ENCODE results near the gene MAP2K5.

The MAP2K5 gene

GRCh38 chr15:67799801-67800205 is 257.3 kb downstream of the MAP2K5 start:
- H3K4me3 ChIP-seq (ENCODE audit: low read depth, low read length): no peak overlapping the region
- TF ChIP-seq, protein P1, sequence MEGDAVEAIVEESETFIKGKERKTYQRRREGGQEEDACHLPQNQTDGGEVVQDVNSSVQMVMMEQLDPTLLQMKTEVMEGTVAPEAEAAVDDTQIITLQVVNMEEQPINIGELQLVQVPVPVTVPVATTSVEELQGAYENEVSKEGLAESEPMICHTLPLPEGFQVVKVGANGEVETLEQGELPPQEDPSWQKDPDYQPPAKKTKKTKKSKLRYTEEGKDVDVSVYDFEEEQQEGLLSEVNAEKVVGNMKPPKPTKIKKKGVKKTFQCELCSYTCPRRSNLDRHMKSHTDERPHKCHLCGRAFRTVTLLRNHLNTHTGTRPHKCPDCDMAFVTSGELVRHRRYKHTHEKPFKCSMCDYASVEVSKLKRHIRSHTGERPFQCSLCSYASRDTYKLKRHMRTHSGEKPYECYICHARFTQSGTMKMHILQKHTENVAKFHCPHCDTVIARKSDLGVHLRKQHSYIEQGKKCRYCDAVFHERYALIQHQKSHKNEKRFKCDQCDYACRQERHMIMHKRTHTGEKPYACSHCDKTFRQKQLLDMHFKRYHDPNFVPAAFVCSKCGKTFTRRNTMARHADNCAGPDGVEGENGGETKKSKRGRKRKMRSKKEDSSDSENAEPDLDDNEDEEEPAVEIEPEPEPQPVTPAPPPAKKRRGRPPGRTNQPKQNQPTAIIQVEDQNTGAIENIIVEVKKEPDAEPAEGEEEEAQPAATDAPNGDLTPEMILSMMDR (IDR thresholded peaks at IDR 0.05; ENCODE audit: borderline replicate concordance, insufficient read depth, low read depth, low read length): no peak

DNA sequence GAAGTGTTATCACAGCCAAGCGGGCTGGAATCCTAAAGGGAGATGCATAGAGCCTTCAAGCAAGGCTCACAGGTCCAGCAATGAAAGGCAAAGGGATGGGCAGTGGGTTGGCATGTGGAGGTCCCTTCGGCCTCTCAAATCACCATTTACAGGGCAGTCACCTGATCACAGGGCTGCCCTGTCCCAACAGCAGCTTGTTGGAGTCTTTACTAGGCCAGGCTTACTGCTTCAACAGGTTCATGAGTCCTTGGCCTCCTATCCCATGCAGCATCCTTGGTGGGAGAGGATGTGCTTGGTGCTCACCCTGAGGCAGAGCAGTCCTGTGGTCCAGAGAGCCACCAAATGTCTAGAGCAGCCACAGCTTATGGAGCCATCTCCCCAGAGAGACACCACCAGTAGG is 258.6 kb downstream of the MAP2K5 start:
- TF ChIP-seq, protein P1 (IDR thresholded peaks at IDR 0.05; ENCODE audit: borderline replicate concordance, insufficient read depth, low read depth, low read length): no peak
- no peak overlapping the region for H3K4me3 ChIP-seq (ENCODE audit: low read depth, low read length)

GRCh38 chr15:67801926-67802914 is 259.7 kb downstream of the MAP2K5 start:
- TF ChIP-seq, protein P1 (IDR thresholded peaks at IDR 0.05; ENCODE audit: borderline replicate concordance, insufficient read depth, low read depth, low read length): no peak
- no peak overlapping the region for H3K4me3 ChIP-seq (ENCODE audit: low read depth, low read length)

GRCh38 chr15:67803299-67803698 is 260.8 kb downstream of the MAP2K5 start:
- TF ChIP-seq, protein P1 (IDR thresholded peaks at IDR 0.05; ENCODE audit: borderline replicate concordance, insufficient read depth, low read depth, low read length): no peak

GRCh38 chr15:67803996-67804843 is 261.7 kb downstream of the MAP2K5 start:
- H3K4me3 ChIP-seq (ENCODE audit: low read depth, low read length): no peak overlapping the region
- TF ChIP-seq, protein P1 (IDR thresholded peaks at IDR 0.05; ENCODE audit: borderline replicate concordance, insufficient read depth, low read depth, low read length): no peak

More at GRCh38 chr15:67803299-67803698, 260.8 kb downstream of the MAP2K5 start:
- H3K4me3 ChIP-seq (ENCODE audit: low read depth, low read length): no peak overlapping the region

- no peak overlapping the region for H3K4me3 ChIP-seq (ENCODE audit: low read depth, low read length)
Observed at GRCh38 chr15:67805008-67805665, 262.6 kb downstream of the MAP2K5 start.

More at GRCh38 chr15:67805008-67805665, 262.6 kb downstream of the MAP2K5 start:
- TF ChIP-seq, protein P1 (IDR thresholded peaks at IDR 0.05; ENCODE audit: borderline replicate concordance, insufficient read depth, low read depth, low read length): no peak

Data from GM12875 (cell line).